Measurements from ENCODE around the gene BLOC1S1. TPM values are rescaled to one million over a fixed set of nuclear protein-coding genes. Genes with fewer than 3 reads are reported as not detected.

BLOC1S1 gene
- total and polyA plus RNA-seq, 7 donors: 127 to 260 (median 185) TPM

DNA sequence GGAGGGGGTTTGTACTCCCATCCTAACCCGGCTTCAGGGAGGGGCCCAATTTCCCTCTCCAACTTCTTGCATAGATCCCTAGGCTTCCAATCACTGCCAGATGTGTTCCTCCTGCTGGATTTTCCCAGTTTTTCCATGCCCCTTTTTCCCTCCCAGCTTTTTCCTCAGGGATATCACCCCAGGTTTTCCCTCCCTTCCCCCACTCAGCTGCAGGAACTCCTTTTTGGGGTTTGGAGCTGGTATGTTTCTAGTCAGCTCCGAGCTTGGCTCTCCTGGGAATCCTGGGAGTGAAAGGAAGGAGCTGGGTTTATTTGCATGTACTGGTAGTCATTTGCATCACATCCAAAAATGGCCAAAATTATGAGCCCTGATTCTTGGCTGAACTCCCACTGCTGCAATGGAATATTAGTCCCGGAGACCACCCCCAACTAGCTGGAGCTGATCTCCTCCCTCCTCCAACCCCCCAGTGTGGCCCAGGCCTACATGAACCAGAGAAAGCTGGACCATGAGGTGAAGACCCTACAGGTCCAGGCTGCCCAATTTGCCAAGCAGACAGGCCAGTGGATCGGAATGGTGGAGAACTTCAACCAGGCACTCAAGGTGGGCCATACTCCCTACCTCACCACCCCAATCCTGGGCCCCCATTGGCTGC is 2.9 kb downstream of the BLOC1S1 start:
- WGBS, 3 donors: 26 to 45% (median 28%) methylated on average over 4 of the region's 4 CpGs

GRCh38 chr12:55719371-55719770 is 3.5 kb downstream of the BLOC1S1 start:
- peak; percentile 2 to 44 for DNase-seq
- H3K27ac ChIP-seq: peak overlapping the region; percentile 92
- peaks cover 2 to 18% of the 10 kb centered on the region in 2 donors for H3K36me3 ChIP-seq (ENCODE audit: insufficient read depth in 1 of 2, low read depth in 1 of 2)
- H3K4me1 ChIP-seq: peaks cover 87% of the 10 kb centered on the region
- no peak for ATAC-seq
- intact Hi-C loops (cut with DNase I): loop anchor here in 1 of 2 donors (5.0 kb wide), 1 partner anchor 37 kb away; a partner anchor contains a TSS
- H3K4me3 ChIP-seq: peak overlapping the region; percentile 11
- WGBS, 3 donors: 25 to 49% (median 29%) methylated on average over 6 to 7 of the region's 7 CpGs
- no peaks in the 10 kb centered on the region for H3K27me3 ChIP-seq (ENCODE audit: insufficient read depth in 3 of 3, low read length in 2 of 3)
- TF ChIP-seq, protein P1, sequence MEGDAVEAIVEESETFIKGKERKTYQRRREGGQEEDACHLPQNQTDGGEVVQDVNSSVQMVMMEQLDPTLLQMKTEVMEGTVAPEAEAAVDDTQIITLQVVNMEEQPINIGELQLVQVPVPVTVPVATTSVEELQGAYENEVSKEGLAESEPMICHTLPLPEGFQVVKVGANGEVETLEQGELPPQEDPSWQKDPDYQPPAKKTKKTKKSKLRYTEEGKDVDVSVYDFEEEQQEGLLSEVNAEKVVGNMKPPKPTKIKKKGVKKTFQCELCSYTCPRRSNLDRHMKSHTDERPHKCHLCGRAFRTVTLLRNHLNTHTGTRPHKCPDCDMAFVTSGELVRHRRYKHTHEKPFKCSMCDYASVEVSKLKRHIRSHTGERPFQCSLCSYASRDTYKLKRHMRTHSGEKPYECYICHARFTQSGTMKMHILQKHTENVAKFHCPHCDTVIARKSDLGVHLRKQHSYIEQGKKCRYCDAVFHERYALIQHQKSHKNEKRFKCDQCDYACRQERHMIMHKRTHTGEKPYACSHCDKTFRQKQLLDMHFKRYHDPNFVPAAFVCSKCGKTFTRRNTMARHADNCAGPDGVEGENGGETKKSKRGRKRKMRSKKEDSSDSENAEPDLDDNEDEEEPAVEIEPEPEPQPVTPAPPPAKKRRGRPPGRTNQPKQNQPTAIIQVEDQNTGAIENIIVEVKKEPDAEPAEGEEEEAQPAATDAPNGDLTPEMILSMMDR (IDR thresholded peaks at IDR 0.05): no peak
- no peaks in the 10 kb centered on the region for H3K9me3 ChIP-seq

More for the DNA sequence above, 2.9 kb downstream of the BLOC1S1 start:
- DNase-seq (peak; percentile 10 to 51), ATAC-seq (no peak)
- no peaks in the 10 kb centered on the region for H3K27me3 ChIP-seq (ENCODE audit: insufficient read depth in 3 of 3, low read length in 2 of 3)
- no peaks in the 10 kb centered on the region for H3K9me3 ChIP-seq
- peaks cover 84% of the 10 kb centered on the region for H3K4me1 ChIP-seq
- peaks cover 0 to 12% of the 10 kb centered on the region in 2 donors for H3K36me3 ChIP-seq (ENCODE audit: insufficient read depth in 1 of 2, low read depth in 1 of 2)
- TF ChIP-seq, protein P1 (IDR thresholded peaks at IDR 0.05): no peak
- intact Hi-C loops (cut with DNase I): loop anchor here in 1 of 2 donors (5.0 kb wide), 1 partner anchor 36 kb away; a partner anchor contains a TSS
- peak overlapping the region; percentile 92 for H3K27ac ChIP-seq
- H3K4me3 ChIP-seq: peak overlapping the region; percentile 11

DNA sequence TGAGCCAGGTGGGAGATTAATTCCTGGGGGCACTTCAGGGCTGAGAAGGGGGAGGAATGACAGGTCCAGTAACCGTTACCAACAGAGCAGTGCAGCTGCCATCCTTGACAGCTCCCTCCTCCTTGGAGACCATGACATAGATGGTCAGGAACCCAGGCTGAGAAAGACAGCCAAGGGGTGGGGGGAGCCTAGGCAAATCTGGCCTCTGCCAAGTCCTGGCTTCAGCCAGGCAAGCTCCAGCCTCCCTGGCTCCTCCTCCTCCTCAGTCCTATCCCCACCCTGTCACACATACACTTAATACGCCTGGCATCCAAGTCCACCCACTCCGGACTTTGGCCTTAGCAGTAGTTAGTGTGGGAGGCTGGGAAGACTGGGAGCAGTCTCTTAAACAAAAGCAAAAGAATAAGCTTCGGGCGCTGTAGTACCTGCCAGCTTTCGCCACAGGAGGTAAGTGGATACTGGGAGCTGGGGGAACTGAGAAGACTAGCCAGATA is 4.3 kb downstream of the BLOC1S1 start, which contains the start of gene RDH5:
Gene RDH5, plus strand, starts transcription at position 323 of the 494 bp plus-strand sequence. CDS start 792 bp downstream, outside the sequence.
- peak; percentile 75 to 93 for DNase-seq
- H3K27ac ChIP-seq: peak within 1 kb of the TSS; percentile 92
- no peaks in the 10 kb centered on the region for H3K9me3 ChIP-seq
- intact Hi-C loops (cut with DNase I): loop anchor here in 1 of 2 donors (1.0 to 2.0 kb wide), 2 partner anchors 15 to 39 kb away; a partner anchor contains a TSS
- H3K4me1 ChIP-seq: peaks cover 87% of the 10 kb centered on the region
- 15 to 31% (median 30%) methylated on average over 6 of the region's 6 CpGs for WGBS, 3 donors
- H3K27me3 ChIP-seq (ENCODE audit: insufficient read depth in 3 of 3, low read length in 2 of 3): no peaks in the 10 kb centered on the region
- ATAC-seq: peak; percentile 63 to 70 (median 64)
- TF ChIP-seq, protein P1 (IDR thresholded peaks at IDR 0.05): no peak
- H3K36me3 ChIP-seq (ENCODE audit: insufficient read depth in 1 of 2, low read depth in 1 of 2): peaks cover 2 to 26% of the 10 kb centered on the region in 2 donors
- H3K4me3 ChIP-seq: peak within 1 kb of the TSS; percentile 52

DNA sequence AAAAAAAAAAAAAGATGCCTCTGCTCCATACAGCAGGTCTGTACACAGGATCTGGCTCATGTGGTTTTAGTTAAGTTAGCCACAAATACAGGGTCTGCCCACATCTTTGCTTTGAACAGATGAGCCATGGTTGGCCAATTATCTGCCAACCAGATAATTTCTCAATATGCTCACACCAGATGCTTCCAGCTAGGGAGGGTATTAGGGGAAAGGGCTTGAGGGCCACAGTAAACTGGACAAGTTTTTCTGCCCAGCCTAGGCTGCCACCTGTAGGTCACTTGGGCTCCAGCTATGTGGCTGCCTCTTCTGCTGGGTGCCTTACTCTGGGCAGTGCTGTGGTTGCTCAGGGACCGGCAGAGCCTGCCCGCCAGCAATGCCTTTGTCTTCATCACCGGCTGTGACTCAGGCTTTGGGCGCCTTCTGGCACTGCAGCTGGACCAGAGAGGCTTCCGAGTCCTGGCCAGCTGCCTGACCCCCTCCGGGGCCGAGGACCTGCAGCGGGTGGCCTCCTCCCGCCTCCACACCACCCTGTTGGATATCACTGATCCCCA is 5.1 kb downstream of the BLOC1S1 start:
- 7 to 21% (median 8%) methylated on average over 9 of the region's 9 CpGs for WGBS, 3 donors
- Histone ChIP-seq H3K4me1 (peaks cover 89% of the 10 kb centered on the region), H3K9me3 (no peaks in the 10 kb centered on the region), H3K27ac (peak overlapping the region; percentile 92), H3K27me3 (ENCODE audit: insufficient read depth in 3 of 3, low read length in 2 of 3) (no peaks in the 10 kb centered on the region), H3K36me3 (ENCODE audit: insufficient read depth in 1 of 2, low read depth in 1 of 2) (peaks cover 6 to 34% of the 10 kb centered on the region in 2 donors), H3K4me3 (peak overlapping the region; percentile 52)
- intact Hi-C loops (cut with DNase I): loop anchor here in 1 of 2 donors (1.0 to 2.0 kb wide), 2 partner anchors 16 to 40 kb away; a partner anchor contains a TSS
- DNase-seq: peak; percentile 90 to 96
- ATAC-seq: peak; percentile 71 to 75 (median 72)
- TF ChIP-seq, protein P1 (IDR thresholded peaks at IDR 0.05): peak; percentile 78

Measured in psoas muscle (tissue), 8 donors.